GM12875 (cell line): ENCODE data around the gene MAGEF1.
"Not testable (repeated sequence)": the region's sequence is repeated elsewhere in the genome, so short reads cannot be mapped to it uniquely, and the experiment has no call there.

Experiments
- H3K4me3 ChIP-seq: one replicate; pipeline ENCODE4 v1.5.1; 2011; ENCODE audit warnings: low read depth, low read length, control low read depth
- TF ChIP-seq, protein P1 (sequence below): IDR thresholded peaks from 2 replicates; pipeline ENCODE4 v1.5.1; 2011; ENCODE audit warnings: low read depth, mild to moderate bottlenecking, control low read depth, inconsistent platforms, low read length, moderate library complexity, borderline replicate concordance; ENCODE audit not compliant: insufficient read depth

The MAGEF1 gene

DNA sequence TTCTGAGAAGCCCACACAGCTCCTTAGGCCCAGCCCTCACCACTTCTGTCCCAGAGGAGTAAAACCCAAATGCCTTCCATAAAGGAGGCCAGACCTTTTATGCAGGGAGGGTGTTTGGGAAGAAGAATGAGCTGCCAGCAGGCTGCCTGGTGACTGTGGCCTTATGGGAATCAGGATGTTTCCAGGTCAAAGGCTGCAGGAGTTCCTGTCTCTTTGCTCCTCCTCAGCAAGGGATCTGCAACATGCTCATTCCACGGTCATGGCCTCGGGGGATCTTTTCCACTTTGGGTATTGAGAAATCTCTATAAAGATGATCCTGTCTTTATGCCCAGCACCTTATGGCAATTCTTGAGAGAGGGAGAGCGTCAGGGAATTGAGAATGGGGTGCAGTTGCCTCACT lies 25.2 kb upstream of the MAGEF1 start:
- TF ChIP-seq, protein P1, sequence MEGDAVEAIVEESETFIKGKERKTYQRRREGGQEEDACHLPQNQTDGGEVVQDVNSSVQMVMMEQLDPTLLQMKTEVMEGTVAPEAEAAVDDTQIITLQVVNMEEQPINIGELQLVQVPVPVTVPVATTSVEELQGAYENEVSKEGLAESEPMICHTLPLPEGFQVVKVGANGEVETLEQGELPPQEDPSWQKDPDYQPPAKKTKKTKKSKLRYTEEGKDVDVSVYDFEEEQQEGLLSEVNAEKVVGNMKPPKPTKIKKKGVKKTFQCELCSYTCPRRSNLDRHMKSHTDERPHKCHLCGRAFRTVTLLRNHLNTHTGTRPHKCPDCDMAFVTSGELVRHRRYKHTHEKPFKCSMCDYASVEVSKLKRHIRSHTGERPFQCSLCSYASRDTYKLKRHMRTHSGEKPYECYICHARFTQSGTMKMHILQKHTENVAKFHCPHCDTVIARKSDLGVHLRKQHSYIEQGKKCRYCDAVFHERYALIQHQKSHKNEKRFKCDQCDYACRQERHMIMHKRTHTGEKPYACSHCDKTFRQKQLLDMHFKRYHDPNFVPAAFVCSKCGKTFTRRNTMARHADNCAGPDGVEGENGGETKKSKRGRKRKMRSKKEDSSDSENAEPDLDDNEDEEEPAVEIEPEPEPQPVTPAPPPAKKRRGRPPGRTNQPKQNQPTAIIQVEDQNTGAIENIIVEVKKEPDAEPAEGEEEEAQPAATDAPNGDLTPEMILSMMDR, result no peak
- H3K4me3 ChIP-seq, result no peak overlapping the region

DNA sequence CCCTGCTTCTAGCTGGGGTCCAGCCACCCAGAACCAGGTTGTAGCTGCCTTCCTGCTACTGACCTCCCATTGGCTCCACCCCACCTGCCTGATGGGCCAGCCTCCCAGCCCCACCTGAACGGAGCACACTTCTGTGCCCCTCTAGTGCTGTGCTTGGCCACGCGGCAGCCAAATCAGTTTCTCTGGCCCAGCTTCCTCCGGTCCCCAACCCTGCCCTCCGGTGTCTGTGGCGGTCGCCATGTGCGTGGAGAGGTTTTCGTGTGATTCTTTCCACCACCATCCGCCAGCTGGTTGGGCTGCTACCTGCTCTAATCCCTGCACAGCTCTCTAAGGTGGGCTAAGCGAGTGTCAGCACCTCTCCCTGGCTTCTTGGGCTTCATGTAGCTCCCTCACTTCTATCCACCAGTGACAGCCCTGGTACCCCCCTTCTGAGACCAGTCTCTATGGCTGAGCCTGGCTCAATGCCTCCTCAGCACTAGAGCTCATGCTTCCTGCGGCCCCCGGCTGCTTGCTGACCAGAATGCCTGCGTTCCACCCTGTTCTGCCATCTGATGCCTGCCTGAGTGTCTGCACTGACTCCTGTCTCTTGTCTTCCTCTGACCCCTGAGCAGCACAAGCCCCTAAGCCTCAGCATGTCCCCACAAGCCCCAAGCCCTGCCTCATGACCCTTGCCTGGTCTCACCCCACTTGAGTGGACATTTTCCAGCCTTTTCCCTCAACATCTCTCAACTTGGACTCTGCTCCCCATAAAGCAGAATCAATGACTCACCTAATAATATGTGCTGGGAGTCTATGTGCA lies 23.2 kb upstream of the MAGEF1 start:
- TF ChIP-seq, protein P1, result no peak
- no peak overlapping the region for H3K4me3 ChIP-seq

DNA sequence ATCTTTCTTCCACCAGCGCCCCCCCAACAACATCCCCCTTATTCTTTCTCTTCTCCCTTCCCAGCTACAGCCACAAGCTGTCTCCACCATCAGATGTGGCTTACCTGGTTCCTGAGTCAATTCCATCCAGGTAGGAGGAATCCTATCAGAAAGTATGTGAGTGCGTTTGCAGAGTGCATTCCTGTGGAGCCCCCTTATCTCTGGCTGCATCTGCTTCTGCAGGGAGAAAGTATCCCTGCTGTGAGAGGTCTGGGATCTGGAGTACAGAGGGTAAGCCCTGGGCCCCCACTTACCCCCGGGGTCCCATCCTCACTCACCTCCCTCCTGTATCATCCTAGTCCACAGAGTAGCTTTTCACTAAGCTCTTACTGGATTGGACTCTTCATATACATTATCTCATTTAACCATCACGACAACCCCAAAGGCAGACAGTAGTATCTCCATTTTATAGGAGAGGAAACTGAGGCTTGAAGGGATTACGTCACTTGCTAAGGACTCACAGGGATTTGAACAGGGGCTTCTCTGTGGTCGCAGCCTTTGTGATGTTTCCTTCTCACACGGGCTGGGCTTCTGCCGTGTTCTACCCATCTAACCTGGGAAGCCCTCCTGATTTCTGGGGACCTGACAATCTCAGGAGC lies 22.2 kb upstream of the MAGEF1 start:
- H3K4me3 ChIP-seq, result no peak overlapping the region
- TF ChIP-seq, protein P1, result no peak

DNA sequence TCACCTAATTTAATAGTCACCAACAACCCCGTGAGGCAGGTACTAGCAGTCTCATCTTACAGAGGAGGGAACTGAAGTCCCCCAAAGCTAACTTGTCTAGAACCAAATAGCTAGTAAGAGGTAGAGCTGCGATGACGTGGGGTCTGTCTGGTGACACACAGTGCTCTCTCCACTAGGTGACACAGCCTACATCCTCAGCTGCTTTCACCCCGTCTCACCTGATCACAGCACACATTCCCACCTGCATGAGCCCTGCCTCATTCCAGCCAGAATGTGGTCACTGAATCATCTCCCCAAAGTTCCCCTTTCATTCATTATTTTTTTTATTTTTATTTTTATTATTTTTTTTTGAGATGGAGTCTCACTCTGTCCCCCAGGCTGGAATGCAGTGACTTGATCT lies 21.3 kb upstream of the MAGEF1 start:
- TF ChIP-seq, protein P1, result no peak
- H3K4me3 ChIP-seq, result no peak overlapping the region

DNA sequence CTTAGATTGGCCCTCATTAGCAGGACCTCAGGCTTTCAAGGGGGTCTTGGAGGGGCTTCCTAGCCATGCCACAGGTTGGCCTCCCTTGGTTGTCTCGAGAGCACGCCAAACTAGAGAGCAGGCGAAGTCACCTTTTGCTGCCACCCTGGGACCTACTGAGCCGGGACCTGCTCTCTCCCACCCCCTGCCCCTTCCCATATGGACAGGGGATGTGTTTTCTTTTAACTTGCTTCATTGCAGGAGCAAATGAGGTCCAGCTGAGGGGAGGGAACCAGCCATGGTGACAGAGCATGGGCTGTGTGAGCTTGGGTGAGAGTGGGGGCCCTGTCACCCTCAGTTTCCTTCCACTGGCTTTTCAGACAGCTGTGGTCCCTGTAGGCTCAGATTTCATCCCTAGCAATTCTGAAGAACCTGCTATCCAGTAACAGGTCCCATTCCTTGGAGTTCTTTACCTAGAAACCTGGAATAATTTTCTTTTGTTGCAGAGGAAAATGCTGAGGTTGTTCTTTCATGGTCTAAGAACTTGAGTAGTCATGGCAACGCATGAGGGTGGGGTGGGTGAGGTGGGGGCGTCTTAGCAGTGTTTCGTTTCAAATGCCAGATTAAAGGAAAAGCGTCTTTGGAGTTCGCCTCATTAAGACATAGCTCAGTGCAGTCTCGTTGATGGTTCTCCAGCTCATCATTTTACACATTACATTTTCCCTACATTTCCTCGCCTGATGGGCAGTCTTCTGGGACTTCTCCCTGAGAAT lies 20.1 kb upstream of the MAGEF1 start:
- no peak overlapping the region for H3K4me3 ChIP-seq
- TF ChIP-seq, protein P1, result no peak

DNA sequence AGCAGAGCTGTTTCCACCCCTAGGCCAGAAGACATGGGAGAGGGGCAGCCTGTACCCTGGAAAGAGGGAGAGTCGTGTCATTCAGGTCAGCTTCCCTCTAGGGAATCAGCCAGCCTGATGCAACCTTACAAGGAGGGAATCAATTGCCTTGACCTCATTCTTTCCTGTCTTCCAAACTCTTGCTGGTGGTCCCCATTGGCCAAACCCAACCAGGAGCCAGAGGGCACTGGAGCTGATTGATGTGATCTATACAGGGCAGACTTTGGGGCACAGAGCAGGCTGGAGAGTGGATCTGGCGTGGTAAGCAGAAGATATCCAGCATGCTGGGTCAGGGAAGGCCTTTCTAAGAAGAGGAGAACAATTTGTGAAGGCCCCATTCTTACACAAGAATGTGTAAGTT lies 19.1 kb upstream of the MAGEF1 start:
- TF ChIP-seq, protein P1, result no peak
- no peak overlapping the region for H3K4me3 ChIP-seq

DNA sequence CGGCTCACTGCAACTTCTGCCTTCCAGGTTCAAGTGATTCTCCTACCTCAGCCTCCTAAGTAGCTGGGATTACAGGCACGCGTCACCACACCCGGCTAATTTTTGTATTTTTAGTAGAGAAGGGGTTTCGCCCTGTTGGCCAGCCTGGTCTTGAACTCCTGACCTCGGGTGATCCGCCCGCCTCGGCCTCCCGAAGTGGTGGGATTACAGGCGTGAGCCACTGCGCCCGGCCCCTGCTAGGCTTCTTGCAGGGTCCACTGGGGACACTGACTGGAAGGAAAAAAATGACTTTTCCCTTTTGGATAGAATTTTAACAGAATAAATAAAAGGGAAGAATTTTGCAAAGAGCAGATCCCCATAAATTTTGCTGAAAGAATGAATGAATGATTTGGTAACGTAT lies 17.3 kb upstream of the MAGEF1 start:
- H3K4me3 ChIP-seq, result not testable (repeated sequence)
